Endothelial cell (in vitro differentiated cells): ENCODE results near the gene AUTS2. TPM values are rescaled to one million over a fixed set of nuclear protein-coding genes. Genes with fewer than 3 reads are reported as not detected.
A peak's percentile ranks its signal among the peaks of the same experiment; 100 is the strongest.

ENCODE experiments used
- DNase-seq: peaks from one replicate; pipeline ENCODE4 v3.0.0; 2021; ENCODE audit warnings: low spot score
- H3K27ac Mint-ChIP-seq: one replicate; pipeline ENCODE4 v1.8.0; 2021; ENCODE audit warnings: mixed read lengths, inconsistent platforms; ENCODE audit not compliant: unreplicated experiment
- H3K27me3 Mint-ChIP-seq: one replicate; pipeline ENCODE4 v1.8.0; 2021; ENCODE audit warnings: mild to moderate bottlenecking, moderate library complexity, mixed read lengths, inconsistent platforms; ENCODE audit not compliant: unreplicated experiment
- H3K36me3 Mint-ChIP-seq: one replicate; pipeline ENCODE4 v1.8.0; 2021; ENCODE audit warnings: mild to moderate bottlenecking, low read depth, mixed read lengths, inconsistent platforms; ENCODE audit not compliant: unreplicated experiment
- H3K4me1 Mint-ChIP-seq: one replicate; pipeline ENCODE4 v1.8.0; 2021; ENCODE audit warnings: mild to moderate bottlenecking, mixed read lengths, inconsistent platforms; ENCODE audit not compliant: unreplicated experiment
- H3K4me3 Mint-ChIP-seq: one replicate; pipeline ENCODE4 v1.8.0; 2021; ENCODE audit warnings: mild to moderate bottlenecking, mixed read lengths, inconsistent platforms; ENCODE audit not compliant: unreplicated experiment
- H3K9me3 Mint-ChIP-seq: one replicate; pipeline ENCODE4 v1.8.0; 2021; ENCODE audit warnings: mixed read lengths, inconsistent platforms; ENCODE audit not compliant: unreplicated experiment
- CTCF ChIP-seq: fragments of 200-600 bp; sonication (generic); IDR thresholded peaks from one replicate; pipeline ENCODE4 v1.5.0; 2021; ENCODE audit warnings: antibody characterized with exemption; ENCODE audit not compliant: unreplicated experiment
- total RNA-seq: library from RNA; stranded (reverse); fragmentation: NEBNext Ultra II Directional; extraction: Animal tissue kit (Norgen Biotek cat#: 25700); gene quantifications from one replicate; pipeline ENCODE4 v1.2.1, GENCODE V29; 2021; ENCODE audit not compliant: unreplicated experiment

AUTS2 gene
- total RNA-seq, 1 donor from 2014 or later, result 103 TPM

DNA sequence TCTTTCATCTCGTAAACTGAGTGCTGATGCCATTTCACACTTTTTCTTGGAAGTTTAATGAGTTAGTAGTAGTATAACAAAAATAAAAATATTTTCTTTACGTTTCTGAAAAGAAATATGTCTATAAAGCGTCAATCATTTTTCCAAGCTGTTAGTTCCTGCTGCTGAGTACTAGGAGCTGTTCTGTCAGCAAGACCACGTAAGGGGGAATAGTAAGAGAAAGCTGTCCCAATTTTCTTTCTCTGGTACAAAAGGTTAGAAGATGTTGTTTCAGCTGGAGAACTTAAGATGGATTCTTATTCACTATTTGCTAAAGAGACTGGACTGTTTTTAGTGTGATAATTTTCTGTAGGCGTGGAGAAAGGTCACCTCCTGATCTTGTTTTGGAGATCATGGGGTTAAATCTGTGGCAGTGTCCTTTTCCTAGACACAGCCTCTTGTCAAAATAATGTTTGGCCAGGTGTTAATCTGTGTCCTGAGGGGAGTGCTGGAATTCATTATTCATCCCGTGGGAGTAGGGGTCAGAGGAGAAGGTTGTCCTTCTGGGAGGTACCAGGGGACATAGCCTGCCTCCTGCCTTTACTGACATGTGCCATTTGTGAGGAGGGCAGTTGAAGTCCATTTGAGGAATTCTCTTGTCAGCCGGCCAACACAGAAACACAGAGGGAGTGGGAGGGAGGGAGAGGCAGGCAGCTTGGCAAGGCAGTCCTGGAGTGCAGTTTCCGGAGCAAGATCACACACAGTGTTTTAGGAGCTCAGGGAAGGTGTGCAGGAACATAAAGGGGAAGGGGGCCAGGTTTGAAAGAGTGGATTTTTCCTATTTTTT lies 368.7 kb downstream of the AUTS2 start:
- peak overlapping the region; percentile 10 for H3K4me3 Mint-ChIP-seq
- no peak overlapping the region for H3K27ac Mint-ChIP-seq
- peak; percentile 7 for DNase-seq
- H3K9me3 Mint-ChIP-seq, result no peaks in the 10 kb centered on the region
- no peak for TF ChIP-seq CTCF
- peaks cover 40% of the 10 kb centered on the region for H3K4me1 Mint-ChIP-seq
- no peaks in the 10 kb centered on the region for H3K36me3 Mint-ChIP-seq
- H3K27me3 Mint-ChIP-seq, result peaks cover 3% of the 10 kb centered on the region

- no peaks in the 10 kb centered on the region for H3K9me3 Mint-ChIP-seq
- peak overlapping the region; percentile 54 for H3K27ac Mint-ChIP-seq
- no peak for DNase-seq
- peaks cover 3% of the 10 kb centered on the region for H3K27me3 Mint-ChIP-seq
- peaks cover 32% of the 10 kb centered on the region for H3K4me1 Mint-ChIP-seq
- H3K4me3 Mint-ChIP-seq, result no peak overlapping the region
- TF ChIP-seq CTCF, result no peak
- no peaks in the 10 kb centered on the region for H3K36me3 Mint-ChIP-seq
Measured at GRCh38 chr7:69967689-69968450, 369.6 kb downstream of the AUTS2 start.

- peaks cover 28% of the 10 kb centered on the region for H3K4me1 Mint-ChIP-seq
- no peak overlapping the region for H3K27ac Mint-ChIP-seq
- H3K9me3 Mint-ChIP-seq, result no peaks in the 10 kb centered on the region
- TF ChIP-seq CTCF, result no peak
- no peak overlapping the region for H3K4me3 Mint-ChIP-seq
- no peaks in the 10 kb centered on the region for H3K36me3 Mint-ChIP-seq
- no peak for DNase-seq
- peaks cover 3% of the 10 kb centered on the region for H3K27me3 Mint-ChIP-seq
Measured at GRCh38 chr7:69968969-69969556, 370.8 kb downstream of the AUTS2 start.

DNA sequence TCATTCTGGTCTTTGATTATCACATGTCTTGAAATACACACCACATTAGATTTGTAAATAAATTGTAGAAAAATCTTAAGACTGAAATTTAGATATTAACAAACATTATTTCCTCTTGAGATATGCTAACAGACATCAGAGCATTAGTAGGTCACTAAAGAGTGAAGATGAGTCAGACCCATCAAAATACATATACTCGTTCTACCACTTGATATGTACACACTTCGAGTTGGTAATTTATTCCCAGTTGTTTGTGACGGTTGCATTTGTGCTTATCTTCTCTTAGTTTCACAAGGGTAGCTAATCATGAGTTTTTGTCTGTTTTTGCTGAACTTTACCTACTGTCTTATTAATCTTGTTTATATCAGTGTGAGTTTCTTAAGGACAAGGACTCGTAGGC lies 383.4 kb downstream of the AUTS2 start:
- H3K9me3 Mint-ChIP-seq, result peaks cover 4% of the 10 kb centered on the region
- no peaks in the 10 kb centered on the region for H3K36me3 Mint-ChIP-seq
- H3K27ac Mint-ChIP-seq, result no peak overlapping the region
- peaks cover 4% of the 10 kb centered on the region for H3K27me3 Mint-ChIP-seq
- no peak overlapping the region for H3K4me3 Mint-ChIP-seq
- H3K4me1 Mint-ChIP-seq, result no peaks in the 10 kb centered on the region
- no peak for DNase-seq
- no peak for TF ChIP-seq CTCF
